Mesothelial cell of epicardium (in vitro differentiated cells): ENCODE data around the gene TMEM119. TPM values are rescaled to one million over a fixed set of nuclear protein-coding genes. Genes with fewer than 3 reads are reported as not detected.
"Not testable (repeated sequence)": the region's sequence is repeated elsewhere in the genome, so short reads cannot be mapped to it uniquely, and the experiment has no call there.

Experiments used
- DNase-seq, 2 experiments: peaks; one replicate each; pipeline ENCODE4 v3.0.0; 2021; ENCODE audit warnings: low spot score in 2 of 2; ENCODE audit not compliant: unreplicated experiment in 2 of 2
- H3K27ac Mint-ChIP-seq: 2 replicates; pipeline ENCODE4 v1.8.0; 2021; ENCODE audit warnings: mixed read lengths
- H3K27me3 Mint-ChIP-seq: 2 replicates; pipeline ENCODE4 v1.8.0; 2021; ENCODE audit warnings: low read depth, mixed read lengths
- H3K36me3 Mint-ChIP-seq: 2 replicates; pipeline ENCODE4 v1.8.0; 2021; ENCODE audit warnings: mixed read lengths
- H3K4me1 Mint-ChIP-seq: 2 replicates; pipeline ENCODE4 v1.8.0; 2021; ENCODE audit warnings: mixed read lengths
- H3K4me3 Mint-ChIP-seq: 2 replicates; pipeline ENCODE4 v1.8.0; 2021; ENCODE audit warnings: mild to moderate bottlenecking, moderate library complexity, mixed read lengths
- H3K9me3 Mint-ChIP-seq: 2 replicates; pipeline ENCODE4 v1.8.0; 2021; ENCODE audit warnings: mixed read lengths
- total RNA-seq: library from RNA; stranded (reverse); gene quantifications from 3 replicates; pipeline ENCODE4 v1.2.1, GENCODE V29; 2021
- TF ChIP-seq, protein P1 (sequence below): fragments of 200-600 bp; sonication (generic); IDR thresholded peaks from one replicate; pipeline ENCODE4 v1.5.0; 2021; ENCODE audit warnings: antibody characterized with exemption; ENCODE audit not compliant: unreplicated experiment

TMEM119 gene
- total RNA-seq, 1 donor from 2014 or later = 41.2 TPM

DNA sequence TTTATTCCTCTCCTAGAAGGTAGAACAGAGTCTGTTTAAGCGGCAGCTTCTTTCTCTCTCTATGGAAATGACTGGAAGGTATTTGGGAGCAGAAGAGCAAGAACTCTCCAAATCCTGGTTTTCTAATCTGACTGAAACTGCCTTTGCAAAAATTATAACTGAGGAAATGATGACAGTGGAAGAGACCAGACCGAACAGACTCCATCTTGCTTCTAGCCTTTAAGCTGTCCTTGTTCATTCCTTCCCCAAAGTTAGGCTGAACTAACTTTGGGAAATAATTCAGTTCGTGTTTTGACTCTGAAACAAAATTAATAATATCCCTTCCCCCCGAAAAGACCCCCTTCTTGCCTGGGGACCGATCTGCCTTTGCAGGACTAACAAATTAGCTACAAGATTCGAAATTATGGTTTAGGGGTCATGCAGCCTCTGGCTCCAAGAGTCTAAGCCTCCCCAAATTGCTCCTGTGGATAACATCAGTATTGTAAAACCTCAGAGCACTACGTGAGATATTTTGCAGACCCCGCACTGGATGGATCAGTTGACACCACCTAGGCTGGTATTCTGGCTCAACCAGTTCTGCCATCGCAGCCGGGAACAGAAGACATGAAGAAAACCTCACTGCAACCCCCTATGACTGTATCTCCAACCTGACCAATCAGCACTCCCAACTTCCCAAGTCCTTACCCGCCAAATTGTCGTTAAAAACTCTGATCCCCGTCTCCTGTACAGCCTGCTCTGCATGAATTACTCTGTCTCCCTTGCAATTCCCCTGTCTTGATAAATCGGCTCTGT lies 21.7 kb upstream of the TMEM119 start:
- no peaks in the 10 kb centered on the region for H3K27me3 Mint-ChIP-seq
- peaks cover 26% of the 10 kb centered on the region for H3K4me1 Mint-ChIP-seq
- no peak for DNase-seq
- peak overlapping the region; percentile 35 for H3K27ac Mint-ChIP-seq
- TF ChIP-seq, protein P1, sequence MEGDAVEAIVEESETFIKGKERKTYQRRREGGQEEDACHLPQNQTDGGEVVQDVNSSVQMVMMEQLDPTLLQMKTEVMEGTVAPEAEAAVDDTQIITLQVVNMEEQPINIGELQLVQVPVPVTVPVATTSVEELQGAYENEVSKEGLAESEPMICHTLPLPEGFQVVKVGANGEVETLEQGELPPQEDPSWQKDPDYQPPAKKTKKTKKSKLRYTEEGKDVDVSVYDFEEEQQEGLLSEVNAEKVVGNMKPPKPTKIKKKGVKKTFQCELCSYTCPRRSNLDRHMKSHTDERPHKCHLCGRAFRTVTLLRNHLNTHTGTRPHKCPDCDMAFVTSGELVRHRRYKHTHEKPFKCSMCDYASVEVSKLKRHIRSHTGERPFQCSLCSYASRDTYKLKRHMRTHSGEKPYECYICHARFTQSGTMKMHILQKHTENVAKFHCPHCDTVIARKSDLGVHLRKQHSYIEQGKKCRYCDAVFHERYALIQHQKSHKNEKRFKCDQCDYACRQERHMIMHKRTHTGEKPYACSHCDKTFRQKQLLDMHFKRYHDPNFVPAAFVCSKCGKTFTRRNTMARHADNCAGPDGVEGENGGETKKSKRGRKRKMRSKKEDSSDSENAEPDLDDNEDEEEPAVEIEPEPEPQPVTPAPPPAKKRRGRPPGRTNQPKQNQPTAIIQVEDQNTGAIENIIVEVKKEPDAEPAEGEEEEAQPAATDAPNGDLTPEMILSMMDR = no peak
- peaks cover 5% of the 10 kb centered on the region for H3K9me3 Mint-ChIP-seq
- no peak overlapping the region for H3K4me3 Mint-ChIP-seq
- H3K36me3 Mint-ChIP-seq = no peaks in the 10 kb centered on the region

DNA sequence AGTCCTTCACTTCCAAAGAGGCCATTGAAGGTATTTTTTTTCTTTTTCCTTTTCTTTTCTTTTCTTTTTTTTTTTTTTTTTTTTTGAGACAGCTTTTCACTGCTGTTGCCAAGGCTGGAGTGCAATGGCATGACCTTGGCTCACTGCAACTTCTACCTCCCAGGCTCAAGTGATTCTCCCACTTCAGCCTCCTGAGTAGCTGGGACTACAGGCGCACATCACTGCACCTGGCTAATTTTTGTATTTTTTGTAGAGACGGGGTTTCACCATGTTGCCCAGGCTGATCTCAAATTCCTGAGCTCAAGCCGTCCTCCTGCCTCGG lies 21.0 kb upstream of the TMEM119 start:
- H3K4me3 Mint-ChIP-seq, H3K36me3 Mint-ChIP-seq: not testable (repeated sequence)
- peaks cover 26% of the 10 kb centered on the region for H3K4me1 Mint-ChIP-seq

DNA sequence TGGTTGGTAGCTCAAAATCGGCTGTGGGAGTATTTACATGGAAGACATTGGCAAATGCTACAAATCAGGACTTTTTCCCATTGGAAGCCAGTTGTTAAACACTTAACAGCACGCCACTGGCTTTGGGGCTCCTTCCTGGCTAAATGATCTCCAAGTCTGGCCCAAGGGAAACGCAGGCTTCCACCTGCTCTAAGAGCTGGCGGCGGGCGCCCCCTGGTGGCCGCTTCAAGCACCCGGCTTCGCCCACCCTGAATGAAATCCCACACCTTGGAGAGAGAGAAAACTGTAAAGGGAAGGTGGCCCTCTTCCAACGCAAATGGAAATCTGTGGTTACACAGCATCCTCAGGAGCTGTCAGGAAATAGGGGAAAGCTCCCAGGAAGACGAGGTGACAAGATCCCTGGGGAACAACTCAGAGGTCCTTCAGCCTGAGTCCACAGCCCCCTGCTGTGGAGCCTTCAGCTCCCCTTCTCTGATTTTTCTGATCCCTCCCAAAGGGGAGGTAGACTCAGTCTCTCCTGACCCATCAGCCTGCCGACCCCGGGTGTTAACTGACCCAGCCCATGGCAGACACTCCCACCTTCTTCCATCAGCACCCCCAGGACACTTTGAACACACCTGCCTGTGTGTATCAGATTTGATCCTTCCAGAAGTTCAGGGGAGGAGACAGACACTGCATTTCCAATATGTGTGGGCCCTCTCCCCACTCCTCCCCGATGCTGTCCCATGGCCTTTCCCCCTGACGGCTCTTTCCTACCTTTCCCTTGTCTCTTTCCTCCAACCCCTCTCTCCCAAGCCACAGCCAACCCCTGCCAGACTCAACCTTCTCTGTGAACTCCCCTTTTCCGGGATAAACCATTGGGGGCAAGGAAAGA lies 20.4 kb upstream of the TMEM119 start:
- TF ChIP-seq, protein P1 = peak; percentile 100
- Mint-ChIP-seq H3K9me3 (peaks cover 5% of the 10 kb centered on the region), H3K27ac (no peak overlapping the region), H3K4me3 (no peak overlapping the region), H3K4me1 (peaks cover 26% of the 10 kb centered on the region), H3K36me3 (no peaks in the 10 kb centered on the region), H3K27me3 (no peaks in the 10 kb centered on the region)
- peak; percentile 78 to 92 for DNase-seq

More for the DNA sequence above, 21.0 kb upstream of the TMEM119 start:
- H3K27me3 Mint-ChIP-seq, H3K27ac Mint-ChIP-seq, DNase-seq, H3K9me3 Mint-ChIP-seq: not testable (repeated sequence)

DNA sequence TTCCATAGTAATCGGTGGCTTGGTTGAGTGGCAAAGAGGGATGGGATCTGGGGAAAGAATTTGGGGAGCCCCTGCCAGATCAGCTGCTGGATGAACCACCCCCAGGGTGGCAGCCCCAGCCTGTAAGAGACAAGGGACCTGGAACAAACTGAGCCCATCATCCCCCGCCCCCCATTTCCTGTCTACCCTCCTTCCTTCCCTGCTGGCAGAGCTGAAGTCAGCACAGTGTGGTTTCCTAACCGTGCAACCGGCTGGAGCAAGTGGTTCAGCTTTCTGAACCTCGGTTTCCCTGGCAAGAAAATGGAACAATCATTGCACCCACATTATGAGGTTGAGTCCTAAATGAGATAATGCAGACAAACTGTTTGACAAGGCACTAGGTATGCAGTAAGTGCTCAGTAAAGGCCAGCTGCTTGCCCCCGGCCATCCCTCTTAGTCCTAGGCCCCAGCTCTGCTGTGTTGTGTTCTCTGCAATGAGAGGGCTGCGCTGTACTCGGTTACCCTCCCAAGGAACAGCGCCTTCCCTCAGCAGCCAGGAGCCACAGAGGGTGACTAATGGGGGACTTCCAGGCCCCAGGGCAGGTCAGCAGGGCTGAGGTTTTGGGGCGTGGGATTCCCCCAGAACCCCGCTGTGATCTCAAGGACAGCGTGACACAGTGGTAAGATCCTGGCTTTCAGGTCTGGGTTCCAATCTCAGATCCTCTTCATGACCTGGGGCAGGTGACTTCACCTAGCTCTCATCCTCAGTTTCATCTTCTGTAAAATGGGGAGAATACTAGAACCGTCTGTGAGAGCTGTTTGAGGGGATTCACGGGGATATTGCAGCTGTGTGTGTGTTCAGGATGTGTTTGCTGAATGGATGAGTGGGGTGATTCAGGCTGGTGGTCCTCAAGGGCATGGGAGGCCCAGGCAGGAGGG lies 19.3 kb upstream of the TMEM119 start:
- no peaks in the 10 kb centered on the region for H3K27me3 Mint-ChIP-seq
- H3K4me3 Mint-ChIP-seq = no peak overlapping the region
- H3K9me3 Mint-ChIP-seq = peaks cover 5% of the 10 kb centered on the region
- no peaks in the 10 kb centered on the region for H3K36me3 Mint-ChIP-seq
- TF ChIP-seq, protein P1 = no peak
- no peak overlapping the region for H3K27ac Mint-ChIP-seq
- DNase-seq = no peak
- H3K4me1 Mint-ChIP-seq = peaks cover 24% of the 10 kb centered on the region

DNA sequence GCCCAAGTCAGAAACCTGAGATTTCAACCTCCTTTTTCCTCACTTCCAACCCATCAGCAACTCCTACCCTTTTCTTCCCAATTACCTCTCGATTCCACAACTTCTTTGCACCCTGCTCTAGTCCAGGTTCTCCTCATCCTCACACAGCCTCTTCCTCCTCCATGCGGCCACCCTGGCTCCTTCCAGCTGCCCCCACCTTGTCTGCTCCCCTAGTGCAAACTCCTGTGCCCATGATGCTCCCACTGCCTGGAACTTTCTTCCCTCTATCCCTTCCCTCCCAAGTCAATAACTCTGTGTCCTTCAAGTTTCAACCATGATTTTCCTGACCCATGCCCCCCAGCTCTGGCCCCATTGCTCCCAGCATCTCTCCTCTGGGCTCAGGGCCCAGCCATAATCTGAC lies 18.5 kb upstream of the TMEM119 start:
- H3K27ac Mint-ChIP-seq = no peak overlapping the region
- TF ChIP-seq, protein P1 = no peak
- H3K36me3 Mint-ChIP-seq = no peaks in the 10 kb centered on the region
- H3K9me3 Mint-ChIP-seq = peaks cover 5% of the 10 kb centered on the region
- H3K4me3 Mint-ChIP-seq = no peak overlapping the region
- DNase-seq = no peak
- H3K4me1 Mint-ChIP-seq = peaks cover 24% of the 10 kb centered on the region
- H3K27me3 Mint-ChIP-seq = no peaks in the 10 kb centered on the region
